ENCODE measurements around the gene CLMN. TPM values are rescaled to one million over a fixed set of nuclear protein-coding genes. Genes with fewer than 3 reads are reported as not detected.

The CLMN gene
- total and polyA plus RNA-seq, 2 of the 13 experiments (the other 11 are each of a cell fraction or from before 2014, with no cell fraction given) = 15.1 to 16.7 TPM

GRCh38 chr14:95300697-95301526 is 18.8 kb downstream of the CLMN start:
- Histone ChIP-seq H4K20me1 (ENCODE audit: insufficient read depth, low read length) (no peaks in the 10 kb centered on the region), H3K4me3 (replicated peaks in 1 of 3; ENCODE audit: insufficient read depth in 1 of 3, low read depth in 2 of 3, low read length in 3 of 3) (peak overlapping the region in 2 of 3 experiments; percentile 14 to 56; a peak in 4 of 6 replicates), H3K27ac (ENCODE audit: extremely low read length, insufficient read depth, low read length) (peak overlapping the region; percentile 92), H3K36me3 (replicated peaks in 1 of 2; ENCODE audit: control insufficient read depth in 1 of 2, insufficient read depth in 2 of 2, low read length in 2 of 2) (no peaks in the 10 kb centered on the region), H2AFZ (ENCODE audit: low read length) (no peak overlapping the region), H3K4me1 (ENCODE audit: insufficient read depth, low read length) (peaks cover 81% of the 10 kb centered on the region), H3K79me2 (ENCODE audit: insufficient read depth, low read length) (peaks cover 10% of the 10 kb centered on the region), H3K27me3 (ENCODE audit: control insufficient read depth in 1 of 2, insufficient read depth in 2 of 2, low read length in 2 of 2) (no peaks in the 10 kb centered on the region), H3K9me3 (ENCODE audit: low read length) (no peaks in the 10 kb centered on the region), H3K9ac (ENCODE audit: insufficient read depth, low read depth, low read length) (peak overlapping the region; percentile 72), H3K4me2 (ENCODE audit: low read depth, low read length) (peak overlapping the region; percentile 90)
- BruUV-seq (replicated peaks) = TSS peak; percentile 86
- in situ Hi-C loops (cut with HindIII; ENCODE audit: extremely low pct_ligation_motif_present, low pct_unique_long_range_greater_than_20kb) (no loop called here), intact Hi-C loops (cut with micrococcal nuclease; ENCODE audit: unreplicated experiment) (loop anchor here (1.0 to 2.0 kb wide), 3 partner anchors 14 to 219 kb away; no protein-coding TSS in a partner anchor)
- ChIA-PET CTCF (ENCODE audit: low intra/inter-chr PET ratio, low total read pairs) (no interaction called here), POLR2A (interaction anchor here (0.6 to 2.0 kb wide), 7 partner anchors 10 to 702 kb away, joined by 3 to 13 read pairs (median 4); partner anchors contain the start of gene CLMN)
- DNase-seq (ENCODE audit: low spot score) (peak; percentile 96), FAIRE-seq (peak; percentile 85), ATAC-seq (peak; percentile 65)
- 4% methylated on average over 7 of the region's 8 CpGs for WGBS (ENCODE audit: low lambda C conversion rate)
- TF ChIP-seq FOXP1 (IDR thresholded peaks at IDR 0.05) (no peak), FOXP1 (CRISPR knock-in tag; IDR thresholded peaks at IDR 0.05) (peak; percentile 50), ZNF773 (CRISPR knock-in tag; IDR thresholded peaks at IDR 0.05; ENCODE audit: borderline replicate concordance) (no peak), SMAD1 (CRISPR knock-in tag; IDR thresholded peaks at IDR 0.05; ENCODE audit: borderline replicate concordance, low read depth) (no peak), RERE (CRISPR knock-in tag; IDR thresholded peaks at IDR 0.05; ENCODE audit: low read depth) (peak; percentile 74; the same call in 1 of the 2 replicates), GABPB1 (CRISPR knock-in tag; IDR thresholded peaks at IDR 0.05) (no peak), SCMH1 (CRISPR knock-in tag; IDR thresholded peaks at IDR 0.05; ENCODE audit: borderline replicate concordance) (no peak), ZNF615 (CRISPR knock-in tag; IDR thresholded peaks at IDR 0.05; ENCODE audit: borderline replicate concordance) (no peak), SP140L (CRISPR knock-in tag; IDR thresholded peaks at IDR 0.05; ENCODE audit: borderline replicate concordance) (no peak), ZNF607 (CRISPR knock-in tag; IDR thresholded peaks at IDR 0.05; ENCODE audit: borderline replicate concordance) (no peak), GABPA (IDR thresholded peaks at IDR 0.05; ENCODE audit: low read depth, low read length) (no peak), GABPA (CRISPR knock-in tag; IDR thresholded peaks at IDR 0.05; ENCODE audit: low read depth) (no peak), HIC2 (CRISPR knock-in tag; IDR thresholded peaks at IDR 0.05; ENCODE audit: low read depth) (0 out of 2 replicates have a peak, but pooled peaks have one; percentile 1)

Data from HepG2 (cell line).